H1 (cell line): ENCODE results near the gene PLA2G4E. TPM values are rescaled to one million over a fixed set of nuclear protein-coding genes. Genes with fewer than 3 reads are reported as not detected.

ENCODE experiments used
- CTCF ChIA-PET: fragments of 300-600 bp; sonication (Branson Sonifier 250); formaldehyde crosslinking; loops from one replicate; lab custom pipeline; 2021; ENCODE audit not compliant: partially characterized antibody; lab: Charles Lee
- POLR2A ChIA-PET: fragments of 300-600 bp; sonication (Branson Sonifier 250); formaldehyde crosslinking; loops from one replicate; lab custom pipeline; 2021; ENCODE audit warnings: inconsistent platforms; ENCODE audit not compliant: partially characterized antibody; lab: Charles Lee
- DNase-seq, 2 experiments: peaks; one replicate each; pipeline versions ENCODE4 v3.0.0 to v3.0.0-alpha.2; 2010 to 2022; ENCODE audit warnings: low spot score in 2 of 2, low read depth in 1 of 2, mixed read lengths in 1 of 2
- FAIRE-seq: peaks from 2 replicates; lab custom pipeline; 2011; peaks lifted over from hg19 to GRCh38; lab: Jason Lieb, UNC
- H2AFZ ChIP-seq: 2 replicates; pipeline ENCODE4 v1.8.1; 2012; ENCODE audit warnings: low read length, inconsistent platforms
- H2AK5ac ChIP-seq: 2 replicates; pipeline ENCODE4 v1.6.1; 2013; ENCODE audit warnings: low read depth, low read length
- H2BK120ac ChIP-seq: replicated peaks from 2 replicates; pipeline ENCODE3; 2013; ENCODE audit warnings: low read depth, low read length, inconsistent platforms
- H2BK12ac ChIP-seq: 2 replicates; pipeline ENCODE4 v1.6.1; 2013; ENCODE audit warnings: low read depth, low read length
- H2BK15ac ChIP-seq: 2 replicates; pipeline ENCODE4 v1.6.1; 2013; ENCODE audit warnings: low read length
- H2BK20ac ChIP-seq: 2 replicates; pipeline ENCODE4 v1.6.1; 2013; ENCODE audit warnings: low read length
- H2BK5ac ChIP-seq: 2 replicates; pipeline ENCODE4 v1.6.1; 2013; ENCODE audit warnings: low read depth, low read length
- H3K14ac ChIP-seq: 2 replicates; pipeline ENCODE4 v1.6.1; 2013; ENCODE audit warnings: inconsistent platforms; ENCODE audit not compliant: insufficient read length
- H3K18ac ChIP-seq: 2 replicates; pipeline ENCODE4 v1.6.1; 2013; ENCODE audit warnings: low read length; ENCODE audit errors: extremely low read depth
- H3K23ac ChIP-seq: 2 replicates; pipeline ENCODE4 v1.6.1; 2013; ENCODE audit warnings: inconsistent platforms; ENCODE audit not compliant: insufficient read length
- H3K23me2 ChIP-seq: 2 replicates; pipeline ENCODE4 v1.6.1; 2013; ENCODE audit warnings: low read depth, low read length
- H3K27ac ChIP-seq: 2 replicates; pipeline ENCODE4 v1.6.1; 2011; ENCODE audit warnings: low read depth, low read length, inconsistent platforms
- H3K27me3 ChIP-seq, 4 experiments: replicated peaks in 1 of 4; 1 replicate in 1 of 4; 2 replicates in 3 of 4; pipeline versions ENCODE4 v1.6.1 to v1.8.1; 2011 to 2013; ENCODE audit warnings: low read length in 3 of 4, mild to moderate bottlenecking in 3 of 4, inconsistent platforms in 2 of 4, mixed read lengths in 2 of 4, moderate library complexity in 1 of 4; ENCODE audit not compliant: control insufficient read depth in 3 of 4, insufficient read depth in 3 of 4; ENCODE audit errors: extremely low read depth in 1 of 4
- H3K36me3 ChIP-seq, 4 experiments: 2 replicates each; pipeline versions ENCODE4 v1.6.1 to v1.8.1; 2011 to 2013; ENCODE audit warnings: mild to moderate bottlenecking in 4 of 4, low read length in 3 of 4, moderate library complexity in 2 of 4, control low read depth in 1 of 4, inconsistent platforms in 1 of 4; ENCODE audit not compliant: insufficient read depth in 4 of 4, control insufficient read depth in 2 of 4
- H3K4ac ChIP-seq: replicated peaks from 2 replicates; pipeline ENCODE3; 2013; ENCODE audit warnings: low read length, low read depth, mixed read lengths, inconsistent platforms; ENCODE audit not compliant: insufficient read length
- H3K4me1 ChIP-seq, 4 experiments: replicated peaks in 1 of 4; 1 replicate in 1 of 4; 2 replicates in 3 of 4; pipeline versions ENCODE4 v1.6.1 to v1.8.1; 2011 to 2013; ENCODE audit warnings: low read length in 3 of 4, inconsistent platforms in 2 of 4, mixed read lengths in 1 of 4; ENCODE audit not compliant: insufficient read depth in 4 of 4, control insufficient read depth in 3 of 4
- H3K4me2 ChIP-seq, 2 experiments: 2 replicates each; pipeline versions ENCODE4 v1.6.1 to v1.8.1; 2011 to 2013; ENCODE audit warnings: low read depth in 2 of 2, low read length in 2 of 2, control low read depth in 1 of 2, inconsistent platforms in 1 of 2, mild to moderate bottlenecking in 1 of 2; ENCODE audit not compliant: insufficient read depth in 1 of 2
- H3K4me3 ChIP-seq, 4 experiments: fragments of 200-600, 300-600 bp in 1 of 4; sonication (generic), shearing (Covaris generic), sonication (Bioruptor Twin) in 1 of 4; 2 replicates each; pipeline versions ENCODE4 v1.5.1 to v1.8.1; 2011 to 2016; ENCODE audit warnings: low read length in 4 of 4, low read depth in 3 of 4, control low read depth in 2 of 4, inconsistent platforms in 2 of 4, mild to moderate bottlenecking in 2 of 4, mixed read lengths in 1 of 4, moderate library complexity in 1 of 4; ENCODE audit not compliant: insufficient read depth in 2 of 4; ENCODE audit errors: extremely low read depth in 1 of 4
- H3K56ac ChIP-seq: replicated peaks from 2 replicates; pipeline ENCODE3; 2013; ENCODE audit warnings: low read depth, mild to moderate bottlenecking, mixed read lengths, low read length, inconsistent platforms; ENCODE audit not compliant: insufficient read length
- H3K79me1 ChIP-seq: 2 replicates; pipeline ENCODE4 v1.6.1; 2013; ENCODE audit warnings: low read depth, low read length, control low read depth
- H3K79me2 ChIP-seq, 2 experiments: 2 replicates each; pipeline versions ENCODE4 v1.6.1 to v1.8.1; 2012 to 2013; ENCODE audit warnings: low read length in 2 of 2, mild to moderate bottlenecking in 2 of 2, inconsistent platforms in 1 of 2; ENCODE audit not compliant: insufficient read depth in 2 of 2, control insufficient read depth in 1 of 2
- H3K9ac ChIP-seq, 4 experiments: replicated peaks in 1 of 4; 1 replicate in 1 of 4; 2 replicates in 3 of 4; pipeline versions ENCODE4 v1.6.1 to v1.8.1; 2011 to 2013; ENCODE audit warnings: low read depth in 3 of 4, low read length in 3 of 4, control low read depth in 2 of 4, mild to moderate bottlenecking in 2 of 4, moderate library complexity in 2 of 4, inconsistent platforms in 1 of 4; ENCODE audit errors: extremely low read depth in 1 of 4
- H3K9me3 ChIP-seq, 2 experiments: 2 replicates each; pipeline versions ENCODE4 v1.6.1 to v1.8.1; 2012 to 2013; ENCODE audit warnings: mild to moderate bottlenecking in 2 of 2, moderate library complexity in 2 of 2, control low read depth in 1 of 2, inconsistent platforms in 1 of 2, low read depth in 1 of 2, low read length in 1 of 2, mixed read lengths in 1 of 2; ENCODE audit not compliant: insufficient read depth in 2 of 2
- H4K20me1 ChIP-seq, 2 experiments: replicated peaks in 1 of 2; 2 replicates each; pipeline versions ENCODE3 to v1.8.1; 2011 to 2013; ENCODE audit warnings: inconsistent platforms in 2 of 2, low read length in 2 of 2, mild to moderate bottlenecking in 1 of 2; ENCODE audit not compliant: insufficient read depth in 2 of 2, control insufficient read depth in 1 of 2
- H4K5ac ChIP-seq: 2 replicates; pipeline ENCODE4 v1.6.1; 2013; ENCODE audit warnings: low read length, low read depth, mixed read lengths, inconsistent platforms; ENCODE audit not compliant: insufficient read length
- H4K8ac ChIP-seq: 2 replicates; pipeline ENCODE4 v1.8.0; 2013; ENCODE audit warnings: mild to moderate bottlenecking, moderate library complexity, low read length, inconsistent platforms; ENCODE audit not compliant: insufficient read depth; ENCODE audit errors: extremely low read depth
- H4K91ac ChIP-seq: replicated peaks from 2 replicates; pipeline ENCODE3; 2013; ENCODE audit warnings: low read length, mixed read lengths, inconsistent platforms; ENCODE audit not compliant: insufficient read length
- BCL11A ChIP-seq, 2 experiments: IDR thresholded peaks; one replicate each; pipeline ENCODE4 v1.6.1; 2011; ENCODE audit warnings: low read depth in 2 of 2, low read length in 2 of 2, mild to moderate bottlenecking in 2 of 2
- CBX5 ChIP-seq: fragments of 300-800, 300-1000 bp; sonication (generic); IDR thresholded peaks from 2 replicates; pipeline ENCODE4 v1.7.1; 2016; ENCODE audit warnings: antibody characterized with exemption, low read length, low read depth
- CEBPB ChIP-seq: IDR thresholded peaks from 2 replicates; pipeline ENCODE4 v1.6.1; 2012; ENCODE audit warnings: low read depth, low read length
- CREB1 ChIP-seq: IDR thresholded peaks from 2 replicates; pipeline ENCODE4 v1.6.1; 2012; ENCODE audit warnings: inconsistent platforms
- E2F6 ChIP-seq: IDR thresholded peaks from 2 replicates; pipeline ENCODE4 v1.6.1; 2012; ENCODE audit warnings: inconsistent platforms
- EGR1 ChIP-seq: IDR thresholded peaks from 2 replicates; pipeline ENCODE4 v1.6.1; 2011; ENCODE audit warnings: low read depth, low read length, borderline replicate concordance
- EP300 ChIP-seq, 2 experiments: IDR thresholded peaks; 1 replicate in 1 of 2; 2 replicates in 1 of 2; pipeline ENCODE4 v1.6.1; 2011 to 2012; ENCODE audit warnings: low read depth in 2 of 2, low read length in 2 of 2, mild to moderate bottlenecking in 2 of 2, borderline replicate concordance in 1 of 2, inconsistent platforms in 1 of 2, moderate library complexity in 1 of 2
- GTF2F1 ChIP-seq: IDR thresholded peaks from 2 replicates; pipeline ENCODE4 v1.6.1; 2012; ENCODE audit warnings: low read depth, low read length, improper control_type of control experiment, borderline replicate concordance
- HDAC6 ChIP-seq: IDR thresholded peaks from one replicate; pipeline ENCODE4 v1.7.1; 2012; ENCODE audit warnings: low read depth, mild to moderate bottlenecking, inconsistent platforms, low read length, moderate library complexity
- POU5F1 ChIP-seq: IDR thresholded peaks from 2 replicates; pipeline ENCODE4 v1.6.1; 2011; ENCODE audit warnings: low read depth, mild to moderate bottlenecking, low read length, moderate library complexity
- SP4 ChIP-seq: IDR thresholded peaks from 2 replicates; pipeline ENCODE4 v1.6.1; 2012; ENCODE audit warnings: low read length, inconsistent platforms
- TAF7 ChIP-seq: optimal IDR thresholded peaks from 2 replicates; pipeline ENCODE3; 2011; ENCODE audit warnings: low read depth, mild to moderate bottlenecking, inconsistent platforms, low read length, moderate library complexity, borderline replicate concordance
- TCF12 ChIP-seq: IDR thresholded peaks from 2 replicates; pipeline ENCODE4 v1.6.1; 2011; ENCODE audit warnings: low read depth, mild to moderate bottlenecking, low read length
- WGBS, 2 experiments: shearing (Covaris generic) in 1 of 2; methylation state at CpG; one replicate each; pipeline versions ENCODE4 v1.1.6 to v1.1.7; 2013 to 2015; ENCODE audit warnings: low lambda C conversion rate in 2 of 2, mixed read lengths in 2 of 2, inconsistent platforms in 1 of 2, low coverage in 1 of 2, missing lambda C conversion rate in 1 of 2; ENCODE audit not compliant: insufficient replicate concordance in 2 of 2, insufficient coverage in 1 of 2, insufficient read length in 1 of 2; ENCODE audit errors: extremely low coverage in 1 of 2, missing lambda C conversion rate in 1 of 2; 5-methylcytosine and 5-hydroxymethylcytosine counted together
- polyA plus RNA-seq, 7 experiments: library from polyadenylated mRNA; depleted of rRNA in 3 of 7; stranded (reverse) in 5 of 7; unstranded in 2 of 7; fragments of >200 nt in 5 of 7; fragments of 200-250 nt in 2 of 7; gene quantifications; 1 replicate in 5 of 7; 2 replicates in 1 of 7; 4 replicates in 1 of 7; pipeline versions ENCODE4 v1.2.1 to v1.2.3, GENCODE V29; 2011 to 2013; ENCODE audit warnings: missing spikeins in 2 of 7, mixed read lengths in 2 of 7
- total RNA-seq: library from RNA; stranded (reverse); fragmentation: NEBNext Ultra II Directional; extraction: Animal tissue kit (Norgen Biotek cat#: 25700); gene quantifications from 2 replicates; pipeline ENCODE4 v1.2.1, GENCODE V29; 2021

PLA2G4E gene
- total and polyA plus RNA-seq, 2 of the 8 experiments (the other 6 are each of a cell fraction or from before 2014, with no cell fraction given) = 0.03 TPM; not detected in 1

GRCh38 chr15:41982133-41982930 is 38.5 kb downstream of the PLA2G4E start:
- Histone ChIP-seq H3K23me2 (no peaks in the 10 kb centered on the region), H2BK15ac (no peak overlapping the region), H3K4ac (no peak overlapping the region), H4K5ac (no peak overlapping the region), H3K18ac (no peak overlapping the region), H2AFZ (no peak overlapping the region), H4K20me1 (no peaks in the 10 kb centered on the region), H3K4me1 (no peaks in the 10 kb centered on the region; a peak in 1 of 7 replicates), H3K23ac (no peak overlapping the region), H2BK20ac (no peak overlapping the region), H2AK5ac (no peak overlapping the region), H3K36me3 (no peaks in the 10 kb centered on the region), H3K14ac (no peak overlapping the region), H3K9ac (no peak overlapping the region), H3K56ac (no peak overlapping the region), H4K91ac (no peak overlapping the region), H3K27me3 (no peaks in the 10 kb centered on the region; a peak in 1 of 7 replicates), H2BK120ac (no peak overlapping the region), H2BK12ac (no peak overlapping the region), H4K8ac (no peak overlapping the region), H3K79me1 (no peaks in the 10 kb centered on the region), H3K4me3 (no peak overlapping the region), H3K4me2 (no peak overlapping the region), H3K27ac (no peak overlapping the region), H3K9me3 (no peaks in the 10 kb centered on the region), H3K79me2 (no peaks in the 10 kb centered on the region), H2BK5ac (no peak overlapping the region)
- CTCF ChIA-PET = interaction anchor here (0.9 to 16.4 kb wide), 9 partner anchors 9 to 156 kb away, joined by 4 to 252 read pairs (median 21); partner anchors contain the start of gene EHD4
- DNase-seq (no peak), FAIRE-seq (no peak)
- POLR2A ChIA-PET = no interaction called here
- WGBS, 2 experiments = 91% methylated on average over 9 of the region's 10 CpGs; no CpG with 5 or more reads in 1 of the 2 experiments
- TF ChIP-seq CBX5 = no peak
- TF ChIP-seq SP4 = no peak
- no peak for TF ChIP-seq CREB1
- TF ChIP-seq E2F6 = no peak
- no peak for TF ChIP-seq TAF7
- TF ChIP-seq POU5F1 = no peak
- TF ChIP-seq EP300 (IDR thresholded peaks at IDR 0.05; ENCODE audit: borderline replicate concordance in 1 of 2, low read depth in 2 of 2, low read length in 2 of 2) = no peak
- TF ChIP-seq GTF2F1 = no peak
- no peak for TF ChIP-seq HDAC6
- TF ChIP-seq CEBPB = no peak
- no peak for TF ChIP-seq EGR1
- TF ChIP-seq TCF12 = no peak
- TF ChIP-seq BCL11A (IDR thresholded peaks at IDR 0.05; ENCODE audit: low read depth in 2 of 2, low read length in 2 of 2) = no peak
